ENCODE results near the gene CAPZB.

DNA sequence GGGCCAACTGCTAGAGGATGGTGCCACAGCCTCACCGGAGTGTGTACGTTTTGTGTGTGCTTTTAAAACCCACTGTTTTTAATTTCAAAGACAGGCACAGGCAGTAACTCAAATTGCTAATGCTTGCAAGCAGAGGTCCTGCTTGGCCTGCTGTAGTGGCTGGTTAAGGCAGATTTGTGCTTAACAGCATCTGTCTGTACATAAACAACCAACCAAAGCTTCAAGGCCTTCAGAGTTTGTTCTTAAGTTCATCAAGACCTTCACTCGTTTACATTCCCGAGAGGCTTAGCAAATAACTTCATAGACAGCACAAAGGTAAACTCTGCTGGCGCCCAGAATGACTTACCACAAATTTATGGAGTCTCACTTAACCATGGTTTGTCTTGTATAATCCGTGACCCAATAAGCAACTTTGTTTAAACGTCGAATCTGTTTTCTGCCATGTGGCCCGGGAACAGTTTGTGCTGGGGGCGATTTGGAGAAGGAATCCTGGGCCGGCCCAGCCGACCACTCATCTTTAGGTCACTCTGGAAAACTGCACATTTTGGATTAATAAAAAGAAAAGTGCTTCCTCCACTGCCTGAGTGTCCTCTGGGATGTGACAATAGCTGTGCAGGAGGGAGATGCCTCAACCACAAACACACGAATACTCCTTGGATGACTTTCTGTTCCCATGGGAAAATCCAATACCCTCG, 58.1 kb downstream of the CAPZB start:
- TF ChIP-seq, protein P1, sequence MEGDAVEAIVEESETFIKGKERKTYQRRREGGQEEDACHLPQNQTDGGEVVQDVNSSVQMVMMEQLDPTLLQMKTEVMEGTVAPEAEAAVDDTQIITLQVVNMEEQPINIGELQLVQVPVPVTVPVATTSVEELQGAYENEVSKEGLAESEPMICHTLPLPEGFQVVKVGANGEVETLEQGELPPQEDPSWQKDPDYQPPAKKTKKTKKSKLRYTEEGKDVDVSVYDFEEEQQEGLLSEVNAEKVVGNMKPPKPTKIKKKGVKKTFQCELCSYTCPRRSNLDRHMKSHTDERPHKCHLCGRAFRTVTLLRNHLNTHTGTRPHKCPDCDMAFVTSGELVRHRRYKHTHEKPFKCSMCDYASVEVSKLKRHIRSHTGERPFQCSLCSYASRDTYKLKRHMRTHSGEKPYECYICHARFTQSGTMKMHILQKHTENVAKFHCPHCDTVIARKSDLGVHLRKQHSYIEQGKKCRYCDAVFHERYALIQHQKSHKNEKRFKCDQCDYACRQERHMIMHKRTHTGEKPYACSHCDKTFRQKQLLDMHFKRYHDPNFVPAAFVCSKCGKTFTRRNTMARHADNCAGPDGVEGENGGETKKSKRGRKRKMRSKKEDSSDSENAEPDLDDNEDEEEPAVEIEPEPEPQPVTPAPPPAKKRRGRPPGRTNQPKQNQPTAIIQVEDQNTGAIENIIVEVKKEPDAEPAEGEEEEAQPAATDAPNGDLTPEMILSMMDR (IDR thresholded peaks at IDR 0.05; ENCODE audit: low read length), result no peak
- no peak for TF ChIP-seq EZH2 (IDR thresholded peaks at IDR 0.05; ENCODE audit: borderline replicate concordance, low read length)

All from OCI-LY1 (cell line).